ENCODE results near the gene BIRC3. TPM values are rescaled to one million over a fixed set of nuclear protein-coding genes. Genes with fewer than 3 reads are reported as not detected.
A peak's percentile ranks its signal among the peaks of the same experiment; 100 is the strongest.

The BIRC3 gene
- 110 TPM for total RNA-seq
- 3.9 TPM for polyA plus RNA-seq (ENCODE audit: insufficient read depth, low read depth, low replicate concordance)
- long read RNA-seq, donor 1, result 0 reads
- long read RNA-seq, donor 2, result 0 reads
- long read RNA-seq, donor 3, result 0 reads
- long read RNA-seq, donor 4, result 0 reads
- long read RNA-seq, donor 5, result 0 reads
- long read RNA-seq, donor 6, result 0 reads
- long read RNA-seq, donor 7, full-length matches to known transcripts, result 18 of 127 reads
- long read RNA-seq, donor 7, partial matches to known transcripts, result 94 of 127 reads
- long read RNA-seq, donor 7, other reads (novel, unspliced or antisense), result 15 of 127 reads
- long read RNA-seq, donor 8, result 0 reads
- long read RNA-seq, donor 9, result 0 reads
- long read RNA-seq, donor 10, result 0 reads

GRCh38 chr11:102317099-102317767 lies at the start of gene BIRC3:
Gene BIRC3 (plus strand): TSS chr11:102317484. CDS start chr11:102324510, 7,026 bp downstream.
- no peaks in the 10 kb centered on the region for H3K9me3 ChIP-seq (ENCODE audit: control insufficient read depth in 2 of 3, insufficient read depth in 1 of 3, low read length in 3 of 3)
- H3K27ac ChIP-seq (ENCODE audit: low read depth in 2 of 2, low read length in 2 of 2), result peak within 1 kb of the TSS; percentile 65 to 71
- FAIRE-seq, result no peak
- TF ChIP-seq CTCF (IDR thresholded peaks at IDR 0.05; ENCODE audit: borderline replicate concordance, extremely low read depth, insufficient read depth), result peak; percentile 3
- H3K4me1 ChIP-seq (ENCODE audit: control insufficient read depth in 2 of 3, insufficient read depth in 2 of 3, low read depth in 1 of 3, low read length in 3 of 3), result peaks cover 0 to 2% (median 0%) of the 10 kb centered on the region in 3 donors
- peak within 1 kb of the TSS in 2 of 3 donors; percentile 35 to 73 for H3K9ac ChIP-seq (ENCODE audit: low read length in 3 of 3)
- H3K27me3 ChIP-seq (ENCODE audit: control insufficient read depth, insufficient read depth, low read length), result no peaks in the 10 kb centered on the region
- H3K36me3 ChIP-seq (ENCODE audit: control insufficient read depth in 2 of 3, insufficient read depth in 3 of 3, low read length in 3 of 3), result no peaks in the 10 kb centered on the region
- H3K4me3 ChIP-seq (ENCODE audit: low read length in 3 of 3), result peak within 1 kb of the TSS; percentile 28 to 87 (median 85)
- intact Hi-C loops (cut with DNase I), result no loop called here
- DNase-seq, result peak; percentile 76 to 95 (median 81)

- Histone ChIP-seq H3K4me3 (ENCODE audit: low read length in 3 of 3) (no peak overlapping the region), H3K9me3 (ENCODE audit: control insufficient read depth in 2 of 3, insufficient read depth in 1 of 3, low read length in 3 of 3) (no peaks in the 10 kb centered on the region), H3K27me3 (ENCODE audit: control insufficient read depth, insufficient read depth, low read length) (no peaks in the 10 kb centered on the region), H3K36me3 (ENCODE audit: control insufficient read depth in 2 of 3, insufficient read depth in 3 of 3, low read length in 3 of 3) (no peaks in the 10 kb centered on the region), H3K4me1 (ENCODE audit: control insufficient read depth in 2 of 3, insufficient read depth in 2 of 3, low read depth in 1 of 3, low read length in 3 of 3) (peaks cover 0 to 4% (median 0%) of the 10 kb centered on the region in 3 donors), H3K9ac (ENCODE audit: low read length in 3 of 3) (no peak overlapping the region), H3K27ac (ENCODE audit: low read depth in 2 of 2, low read length in 2 of 2) (no peak overlapping the region)
- DNase-seq (no peak), FAIRE-seq (no peak)
- no peak for TF ChIP-seq CTCF (IDR thresholded peaks at IDR 0.05; ENCODE audit: borderline replicate concordance, extremely low read depth, insufficient read depth)
- intact Hi-C loops (cut with DNase I), result no loop called here
Observed at GRCh38 chr11:102267609-102268008, 49.7 kb upstream of the BIRC3 start.

GRCh38 chr11:102268083-102268984 lies 49.0 kb upstream of the BIRC3 start:
- Histone ChIP-seq H3K4me1 (ENCODE audit: control insufficient read depth in 2 of 3, insufficient read depth in 2 of 3, low read depth in 1 of 3, low read length in 3 of 3) (peaks cover 0 to 4% (median 0%) of the 10 kb centered on the region in 3 donors), H3K27ac (ENCODE audit: low read depth in 2 of 2, low read length in 2 of 2) (peak overlapping the region; percentile 59 to 75), H3K27me3 (ENCODE audit: control insufficient read depth, insufficient read depth, low read length) (no peaks in the 10 kb centered on the region), H3K9me3 (ENCODE audit: control insufficient read depth in 2 of 3, insufficient read depth in 1 of 3, low read length in 3 of 3) (no peaks in the 10 kb centered on the region), H3K4me3 (ENCODE audit: low read length in 3 of 3) (peak overlapping the region; percentile 59 to 76 (median 71)), H3K9ac (ENCODE audit: low read length in 3 of 3) (peak overlapping the region; percentile 3 to 62 (median 42)), H3K36me3 (ENCODE audit: control insufficient read depth in 2 of 3, insufficient read depth in 3 of 3, low read length in 3 of 3) (no peaks in the 10 kb centered on the region)
- no peak for FAIRE-seq
- intact Hi-C loops (cut with DNase I), result no loop called here
- peak; percentile 91 to 96 (median 95) for DNase-seq
- TF ChIP-seq CTCF (IDR thresholded peaks at IDR 0.05; ENCODE audit: borderline replicate concordance, extremely low read depth, insufficient read depth), result peak; percentile 62

All from kidney (tissue), 22 donors.